Measurements from ENCODE around the gene ZNF582.

- TF ChIP-seq CTCF (IDR thresholded peaks at IDR 0.05) = no peak
- no peak for TF ChIP-seq RFX5 (IDR thresholded peaks at IDR 0.05; ENCODE audit: low read length)
- TF ChIP-seq FOXM1 (IDR thresholded peaks at IDR 0.05; ENCODE audit: low read depth) = no peak
- TF ChIP-seq EP300 (IDR thresholded peaks at IDR 0.05; ENCODE audit: borderline replicate concordance in 1 of 2, low read depth in 1 of 2, low read length in 1 of 2) = no peak
- no peak for TF ChIP-seq REST (IDR thresholded peaks at IDR 0.05; ENCODE audit: low read depth, low read length)
- no peak for TF ChIP-seq NFIC (IDR thresholded peaks at IDR 0.05; ENCODE audit: borderline replicate concordance)
- TF ChIP-seq TAF1 (IDR thresholded peaks at IDR 0.05; ENCODE audit: borderline replicate concordance, low read depth, low read length) = no peak
- no peak for TF ChIP-seq RCOR1 (IDR thresholded peaks at IDR 0.05; ENCODE audit: low read length)
- no peak for TF ChIP-seq FOSL2 (IDR thresholded peaks at IDR 0.05; ENCODE audit: borderline replicate concordance, low read depth)
- no peak for TF ChIP-seq POLR2AphosphoS5 (IDR thresholded peaks at IDR 0.05; ENCODE audit: low read depth, low read length)
- no peak for TF ChIP-seq EZH2phosphoT487 (IDR thresholded peaks at IDR 0.05; ENCODE audit: borderline replicate concordance, low read depth)
- TF ChIP-seq PBX3 (IDR thresholded peaks at IDR 0.05) = no peak
- TF ChIP-seq MAX (IDR thresholded peaks at IDR 0.05; ENCODE audit: low read depth) = no peak
Observed at GRCh38 chr19:56404705-56405056, 11.3 kb upstream of the ZNF582 start.
